H9 (cell line): ENCODE measurements around the gene TMEM123. TPM values are rescaled to one million over a fixed set of nuclear protein-coding genes. Genes with fewer than 3 reads are reported as not detected.

Source experiments
- DNase-seq: peaks from one replicate; pipeline ENCODE4 v3.0.0-alpha.2; 2017
- H2AFZ ChIP-seq: one replicate; pipeline ENCODE4 v1.6.1; 2013; ENCODE audit warnings: mild to moderate bottlenecking, low read length, control low read depth, moderate library complexity
- H2AK5ac ChIP-seq: 2 replicates; pipeline ENCODE4 v1.6.1; 2013; ENCODE audit warnings: low read length, control low read depth, mixed read lengths; ENCODE audit not compliant: insufficient read length
- H2BK120ac ChIP-seq: one replicate; pipeline ENCODE4 v1.6.1; 2013; ENCODE audit warnings: low read depth, mild to moderate bottlenecking, low read length, control low read depth, inconsistent platforms; ENCODE audit not compliant: poor library complexity, severe bottlenecking
- H2BK12ac ChIP-seq: 2 replicates; pipeline ENCODE4 v1.6.1; 2013; ENCODE audit warnings: low read length, control low read depth, mixed read lengths, low read depth; ENCODE audit not compliant: insufficient read length
- H2BK15ac ChIP-seq: 2 replicates; pipeline ENCODE4 v1.6.1; 2013; ENCODE audit warnings: low read depth, low read length, control low read depth
- H2BK20ac ChIP-seq: one replicate; pipeline ENCODE4 v1.6.1; 2013; ENCODE audit warnings: low read depth, mild to moderate bottlenecking, low read length, control low read depth, inconsistent platforms; ENCODE audit not compliant: poor library complexity, severe bottlenecking
- H2BK5ac ChIP-seq: 2 replicates; pipeline ENCODE4 v1.6.1; 2013; ENCODE audit warnings: low read length, control low read depth, mixed read lengths; ENCODE audit not compliant: insufficient read length
- H3K14ac ChIP-seq: 2 replicates; pipeline ENCODE4 v1.6.1; 2013; ENCODE audit warnings: low read length, control low read depth; ENCODE audit not compliant: insufficient read depth
- H3K18ac ChIP-seq: 2 replicates; pipeline ENCODE4 v1.6.1; 2013; ENCODE audit warnings: low read depth, mild to moderate bottlenecking, mixed read lengths, low read length, control low read depth; ENCODE audit not compliant: insufficient read length
- H3K23ac ChIP-seq: 2 replicates; pipeline ENCODE4 v1.6.1; 2013; ENCODE audit warnings: low read length, control low read depth, mixed read lengths, low read depth; ENCODE audit not compliant: insufficient read length
- H3K23me2 ChIP-seq: 2 replicates; pipeline ENCODE4 v1.6.1; 2013; ENCODE audit warnings: low read depth, mild to moderate bottlenecking, mixed read lengths, low read length, control low read depth; ENCODE audit not compliant: insufficient read length, poor library complexity, severe bottlenecking
- H3K27ac ChIP-seq: 2 replicates; pipeline ENCODE4 v1.5.1; 2013; ENCODE audit warnings: low read length, control low read depth, mixed read lengths, low read depth; ENCODE audit not compliant: insufficient read length
- H3K27me3 ChIP-seq: 2 replicates; pipeline ENCODE4 v1.6.1; 2013; ENCODE audit warnings: low read length, control low read depth, inconsistent platforms; ENCODE audit not compliant: insufficient read depth
- H3K4ac ChIP-seq: 2 replicates; pipeline ENCODE4 v1.6.1; 2013; ENCODE audit warnings: low read depth, mild to moderate bottlenecking, control low read depth, inconsistent platforms, low read length, moderate library complexity
- H3K4me1 ChIP-seq: 2 replicates; pipeline ENCODE4 v1.6.1; 2013; ENCODE audit warnings: low read length, control low read depth, inconsistent platforms; ENCODE audit not compliant: insufficient read depth
- H3K4me2 ChIP-seq: 2 replicates; pipeline ENCODE4 v1.6.1; 2013; ENCODE audit warnings: low read length, control low read depth, mixed read lengths; ENCODE audit not compliant: insufficient read length, insufficient read depth
- H3K56ac ChIP-seq: 2 replicates; pipeline ENCODE4 v1.6.1; 2013; ENCODE audit warnings: low read depth, mild to moderate bottlenecking, mixed read lengths, low read length, control low read depth; ENCODE audit not compliant: insufficient read length
- H3K79me1 ChIP-seq: 2 replicates; pipeline ENCODE4 v1.6.1; 2013; ENCODE audit warnings: low read depth, mild to moderate bottlenecking, moderate library complexity, low read length, control low read depth, inconsistent platforms; ENCODE audit not compliant: insufficient read depth, poor library complexity, severe bottlenecking
- H3K79me2 ChIP-seq: 2 replicates; pipeline ENCODE4 v1.6.1; 2013; ENCODE audit warnings: low read length, control low read depth, inconsistent platforms; ENCODE audit not compliant: insufficient read depth
- H3K9ac ChIP-seq: 2 replicates; pipeline ENCODE4 v1.6.1; 2013; ENCODE audit warnings: low read length, control low read depth, mixed read lengths; ENCODE audit not compliant: insufficient read length; ENCODE audit errors: extremely low read depth
- H3K9me3 ChIP-seq: one replicate; pipeline ENCODE4 v1.6.1; 2013; ENCODE audit warnings: low read depth, low read length, inconsistent platforms; ENCODE audit not compliant: control insufficient read depth
- H3T11ph ChIP-seq: one replicate; pipeline ENCODE4 v1.6.1; 2013; ENCODE audit warnings: mild to moderate bottlenecking, low read length, control low read depth, inconsistent platforms
- H4K20me1 ChIP-seq: one replicate; pipeline ENCODE4 v1.6.1; 2013; ENCODE audit not compliant: control insufficient read depth, insufficient read length, insufficient read depth
- H4K5ac ChIP-seq: 2 replicates; pipeline ENCODE4 v1.6.1; 2013; ENCODE audit warnings: low read depth, mild to moderate bottlenecking, mixed read lengths, low read length, control low read depth; ENCODE audit not compliant: insufficient read length
- H4K8ac ChIP-seq: replicated peaks from 2 replicates; pipeline ENCODE4 v1.6.1; 2013; ENCODE audit warnings: low read length, control low read depth, mixed read lengths, low read depth; ENCODE audit not compliant: insufficient read length
- H4K91ac ChIP-seq: 2 replicates; pipeline ENCODE4 v1.6.1; 2013; ENCODE audit warnings: low read depth, mild to moderate bottlenecking, moderate library complexity, mixed read lengths, low read length, control low read depth; ENCODE audit not compliant: insufficient read length
- H3K27ac Mint-ChIP-seq, 3 experiments: 2 replicates in 2 of 3; 3 replicates in 1 of 3; pipeline ENCODE4 v1.8.0; 2020 to 2021; ENCODE audit warnings: mixed read lengths in 3 of 3, mild to moderate bottlenecking in 1 of 3, moderate library complexity in 1 of 3
- H3K27me3 Mint-ChIP-seq: 2 replicates; pipeline ENCODE4 v1.8.0; 2021; ENCODE audit warnings: low read depth, mild to moderate bottlenecking, moderate library complexity, mixed read lengths
- H3K36me3 Mint-ChIP-seq, 3 experiments: 2 replicates in 2 of 3; 3 replicates in 1 of 3; pipeline ENCODE4 v1.8.0; 2020 to 2021; ENCODE audit warnings: low read depth in 3 of 3, mixed read lengths in 3 of 3; ENCODE audit not compliant: insufficient read depth in 1 of 3
- H3K4me1 Mint-ChIP-seq, 2 experiments: 2 replicates each; pipeline ENCODE4 v1.8.0; 2020; ENCODE audit warnings: mixed read lengths in 2 of 2
- H3K4me3 Mint-ChIP-seq, 2 experiments: 2 replicates in 1 of 2; 3 replicates in 1 of 2; pipeline ENCODE4 v1.8.0; 2020 to 2021; ENCODE audit warnings: mild to moderate bottlenecking in 2 of 2, mixed read lengths in 2 of 2, moderate library complexity in 1 of 2
- H3K9me3 Mint-ChIP-seq, 2 experiments: 2 replicates in 1 of 2; 3 replicates in 1 of 2; pipeline ENCODE4 v1.8.0; 2020; ENCODE audit warnings: mild to moderate bottlenecking in 2 of 2, mixed read lengths in 2 of 2, moderate library complexity in 1 of 2
- CTCF ChIP-seq: fragments of 200-600 bp; sonication (generic); conservative IDR thresholded peaks from 3 replicates; pipeline ENCODE4 v1.8.0; 2021; ENCODE audit warnings: antibody characterized with exemption, mild to moderate bottlenecking
- WGBS: extraction: QIAGEN DNeasy Blood & Tissue Kit; methylation state at CpG from one replicate; pipeline ENCODE4 v1.1.7; 2013; ENCODE audit warnings: missing lambda C conversion rate, low lambda C conversion rate, mixed read lengths; ENCODE audit not compliant: insufficient read length; ENCODE audit errors: extremely low coverage; 5-methylcytosine and 5-hydroxymethylcytosine counted together
- total RNA-seq: library from RNA; stranded (reverse); gene quantifications from 2 replicates; pipeline ENCODE4 v1.2.1, GENCODE V29; 2021

Gene TMEM123
- total RNA-seq, 1 experiment from 2014 or later = 76.7 TPM

- no peak overlapping the region for H3K27ac ChIP-seq
- H4K20me1 ChIP-seq = no peaks in the 10 kb centered on the region
- no peak overlapping the region for H3K4me3 Mint-ChIP-seq
- no peak overlapping the region for H2BK5ac ChIP-seq
- no peaks in the 10 kb centered on the region for H3K9me3 ChIP-seq
- H3K56ac ChIP-seq = no peak overlapping the region
- no peaks in the 10 kb centered on the region for H3K27me3 ChIP-seq
- H3K4me1 Mint-ChIP-seq = 0 out of 4 replicates have a peak, but pooled peaks cover 0 to 6% of the 10 kb centered on the region in 2 experiments
- H3K4me1 ChIP-seq = no peaks in the 10 kb centered on the region
- peaks cover 16 to 59% (median 54%) of the 10 kb centered on the region in 3 experiments; a peak in 6 of 7 replicates for H3K36me3 Mint-ChIP-seq
- no peaks in the 10 kb centered on the region for H3K27me3 Mint-ChIP-seq
- H2AFZ ChIP-seq = no peak overlapping the region
- no peak overlapping the region for H3T11ph ChIP-seq
- H3K4ac ChIP-seq = no peak overlapping the region
- H2BK12ac ChIP-seq = no peak overlapping the region
- H2BK15ac ChIP-seq = no peak overlapping the region
- H3K23ac ChIP-seq = no peak overlapping the region
- no peaks in the 10 kb centered on the region for H3K79me1 ChIP-seq
- H3K23me2 ChIP-seq = no peaks in the 10 kb centered on the region
- WGBS = no CpG with 5 or more reads among the region's 3 CpGs
- H3K18ac ChIP-seq = no peak overlapping the region
- H3K14ac ChIP-seq = no peak overlapping the region
- peak overlapping the region in 1 of 3 experiments; percentile 40; a peak in 1 of 7 replicates for H3K27ac Mint-ChIP-seq
- no peak overlapping the region for H4K8ac ChIP-seq
- no peak overlapping the region for H2BK20ac ChIP-seq
- H3K9ac ChIP-seq = no peak overlapping the region
- H2AK5ac ChIP-seq = no peak overlapping the region
- H3K9me3 Mint-ChIP-seq = peaks cover under 1 to 4% of the 10 kb centered on the region in 2 experiments; a peak in 2 of 5 replicates
- no peak overlapping the region for H2BK120ac ChIP-seq
- H4K5ac ChIP-seq = no peak overlapping the region
- H3K79me2 ChIP-seq = no peaks in the 10 kb centered on the region
- no peak for TF ChIP-seq CTCF
- H4K91ac ChIP-seq = no peak overlapping the region
- no peak overlapping the region for H3K4me2 ChIP-seq
- DNase-seq = no peak
These were observed 91.9 kb downstream of the TMEM123 start for GRCh38 chr11:102360681-102361080.
